Endothelial cell (in vitro differentiated cells): ENCODE measurements around the gene IRF1. TPM values are rescaled to one million over a fixed set of nuclear protein-coding genes. Genes with fewer than 3 reads are reported as not detected.

ENCODE experiments used
- DNase-seq: peaks from one replicate; pipeline ENCODE4 v3.0.0; 2021; ENCODE audit warnings: low spot score
- H3K27ac Mint-ChIP-seq: one replicate; pipeline ENCODE4 v1.8.0; 2021; ENCODE audit warnings: mixed read lengths, inconsistent platforms; ENCODE audit not compliant: unreplicated experiment
- H3K27me3 Mint-ChIP-seq: one replicate; pipeline ENCODE4 v1.8.0; 2021; ENCODE audit warnings: mild to moderate bottlenecking, moderate library complexity, mixed read lengths, inconsistent platforms; ENCODE audit not compliant: unreplicated experiment
- H3K36me3 Mint-ChIP-seq: one replicate; pipeline ENCODE4 v1.8.0; 2021; ENCODE audit warnings: mild to moderate bottlenecking, low read depth, mixed read lengths, inconsistent platforms; ENCODE audit not compliant: unreplicated experiment
- H3K4me1 Mint-ChIP-seq: one replicate; pipeline ENCODE4 v1.8.0; 2021; ENCODE audit warnings: mild to moderate bottlenecking, mixed read lengths, inconsistent platforms; ENCODE audit not compliant: unreplicated experiment
- H3K4me3 Mint-ChIP-seq: one replicate; pipeline ENCODE4 v1.8.0; 2021; ENCODE audit warnings: mild to moderate bottlenecking, mixed read lengths, inconsistent platforms; ENCODE audit not compliant: unreplicated experiment
- H3K9me3 Mint-ChIP-seq: one replicate; pipeline ENCODE4 v1.8.0; 2021; ENCODE audit warnings: mixed read lengths, inconsistent platforms; ENCODE audit not compliant: unreplicated experiment
- CTCF ChIP-seq: fragments of 200-600 bp; sonication (generic); IDR thresholded peaks from one replicate; pipeline ENCODE4 v1.5.0; 2021; ENCODE audit warnings: antibody characterized with exemption; ENCODE audit not compliant: unreplicated experiment
- total RNA-seq: library from RNA; stranded (reverse); fragmentation: NEBNext Ultra II Directional; extraction: Animal tissue kit (Norgen Biotek cat#: 25700); gene quantifications from one replicate; pipeline ENCODE4 v1.2.1, GENCODE V29; 2021; ENCODE audit not compliant: unreplicated experiment

IRF1 gene
- total RNA-seq, 1 donor from 2014 or later = 7.1 TPM

GRCh38 chr5:132462856-132463745 lies 27.5 kb downstream of the IRF1 start:
- Mint-ChIP-seq H3K27ac (no peak overlapping the region), H3K27me3 (peaks cover 20% of the 10 kb centered on the region), H3K4me3 (no peak overlapping the region), H3K9me3 (no peaks in the 10 kb centered on the region), H3K36me3 (peaks cover 4% of the 10 kb centered on the region), H3K4me1 (peaks cover 20% of the 10 kb centered on the region)
- TF ChIP-seq CTCF = no peak
- DNase-seq = no peak

- no peak for DNase-seq
- peaks cover 20% of the 10 kb centered on the region for H3K27me3 Mint-ChIP-seq
- H3K9me3 Mint-ChIP-seq = no peaks in the 10 kb centered on the region
- H3K36me3 Mint-ChIP-seq = peaks cover 4% of the 10 kb centered on the region
- no peak for TF ChIP-seq CTCF
- no peak overlapping the region for H3K4me3 Mint-ChIP-seq
- H3K4me1 Mint-ChIP-seq = peaks cover 19% of the 10 kb centered on the region
- no peak overlapping the region for H3K27ac Mint-ChIP-seq
Observed at GRCh38 chr5:132462333-132462732, 28.2 kb downstream of the IRF1 start.

GRCh38 chr5:132461569-132462070 lies 29.0 kb downstream of the IRF1 start:
- H3K4me3 Mint-ChIP-seq = no peak overlapping the region
- no peak for TF ChIP-seq CTCF
- peaks cover 4% of the 10 kb centered on the region for H3K36me3 Mint-ChIP-seq
- no peak overlapping the region for H3K27ac Mint-ChIP-seq
- DNase-seq = no peak
- peaks cover 20% of the 10 kb centered on the region for H3K27me3 Mint-ChIP-seq
- H3K4me1 Mint-ChIP-seq = peaks cover 17% of the 10 kb centered on the region
- H3K9me3 Mint-ChIP-seq = no peaks in the 10 kb centered on the region

- DNase-seq = no peak
- Mint-ChIP-seq H3K27ac (no peak overlapping the region), H3K4me1 (peaks cover 20% of the 10 kb centered on the region), H3K27me3 (peaks cover 20% of the 10 kb centered on the region), H3K36me3 (peaks cover 4% of the 10 kb centered on the region), H3K9me3 (no peaks in the 10 kb centered on the region), H3K4me3 (no peak overlapping the region)
- TF ChIP-seq CTCF = no peak
Observed at GRCh38 chr5:132460846-132461568, 29.6 kb downstream of the IRF1 start.
